Prostate gland (tissue), 2 donors: ENCODE data around the gene NUBPL. TPM values are rescaled to one million over a fixed set of nuclear protein-coding genes. Genes with fewer than 3 reads are reported as not detected.
"Not testable (repeated sequence)": the region's sequence is repeated elsewhere in the genome, so short reads cannot be mapped to it uniquely, and the experiment has no call there.

Source experiments
- DNase-seq: peaks from one replicate; pipeline ENCODE4 v3.0.0-alpha.2; 2019; ENCODE audit warnings: low spot score
- H3K27ac ChIP-seq, 2 donors: fragments of 200-600 bp; sonication (generic); 2 replicates each; pipeline ENCODE4 v1.5.1; 2017 to 2019
- H3K27me3 ChIP-seq: fragments of 200-600 bp; sonication (generic); replicated peaks from 2 replicates; pipeline ENCODE4 v1.5.1; 2019; ENCODE audit not compliant: insufficient read depth
- H3K36me3 ChIP-seq, 2 donors: fragments of 200-600 bp; sonication (generic); 1 replicate in 1 of 2; 2 replicates in 1 of 2; pipeline versions ENCODE4 v1.5.1 to v1.8.1; 2017 to 2019
- H3K4me1 ChIP-seq: fragments of 200-600 bp; sonication (generic); replicated peaks from 2 replicates; pipeline ENCODE4 v1.5.1; 2019
- H3K4me3 ChIP-seq, 2 donors: fragments of 200-600 bp; sonication (generic); 2 replicates each; pipeline ENCODE4 v1.5.1; 2017 to 2019
- H3K9me3 ChIP-seq: fragments of 200-600 bp; sonication (generic); 2 replicates; pipeline ENCODE4 v1.5.1; 2017
- CTCF ChIP-seq, 4 experiments: fragments of 200-600 bp in 2 of 4; fragments of 450-650 bp in 2 of 4; sonication (generic) in 2 of 4; IDR thresholded peaks; 1 replicate in 3 of 4; 2 replicates in 1 of 4; pipeline ENCODE4 v1.5.1; 2016 to 2019; ENCODE audit warnings: antibody characterized with exemption in 4 of 4, mild to moderate bottlenecking in 2 of 4, moderate library complexity in 2 of 4
- POLR2A ChIP-seq: fragments of 450-650 bp; IDR thresholded peaks from one replicate; pipeline ENCODE4 v1.6.1; 2016; ENCODE audit warnings: antibody characterized with exemption, mild to moderate bottlenecking
- POLR2AphosphoS5 ChIP-seq: sonication (generic); formaldehyde crosslinking; IDR thresholded peaks from one replicate; pipeline ENCODE4 v1.6.1; 2017; ENCODE audit warnings: antibody characterized with exemption
- WGBS: methylation state at CpG from one replicate; pipeline ENCODE4 v1.1.5; 2018; 5-methylcytosine and 5-hydroxymethylcytosine counted together
- intact Hi-C: fragments of 100-400 bp; cut with DNase I; formaldehyde crosslinking; loops from one replicate; pipeline ENCODE4 v1.14.2; 2022
- total RNA-seq, 2 donors: library from RNA; depleted of rRNA; stranded (reverse); fragments of >200 nt; gene quantifications; one replicate each; pipeline ENCODE4 v1.1.0, GENCODE V29; 2016

Gene NUBPL
- total RNA-seq, 2 donors from 2014 or later, result 6.5 to 12.1 TPM

- Histone ChIP-seq H3K4me1 (no peaks in the 10 kb centered on the region), H3K9me3 (no peaks in the 10 kb centered on the region), H3K27ac (no peak overlapping the region), H3K4me3 (no peak overlapping the region), H3K27me3 (no peaks in the 10 kb centered on the region), H3K36me3 (no peaks in the 10 kb centered on the region)
- DNase-seq, result no peak
- intact Hi-C loops, result no loop called here
- WGBS, result 81% methylated on average over 7 of the region's 7 CpGs
- TF ChIP-seq POLR2A, result no peak
- TF ChIP-seq POLR2AphosphoS5, result no peak
- TF ChIP-seq CTCF (IDR thresholded peaks at IDR 0.05), result no peak
Measured at GRCh38 chr14:31884776-31885379, 323.7 kb downstream of the NUBPL start.

- no peaks in the 10 kb centered on the region for H3K9me3 ChIP-seq
- TF ChIP-seq POLR2A (no peak), POLR2AphosphoS5 (no peak)
- no peak for DNase-seq
- no peaks in the 10 kb centered on the region for H3K36me3 ChIP-seq
- intact Hi-C loops, result no loop called here
- no peak overlapping the region for H3K4me3 ChIP-seq
- H3K27ac ChIP-seq, result no peak overlapping the region
- WGBS, result 79% methylated on average over 3 of the region's 3 CpGs
- H3K27me3 ChIP-seq, result no peaks in the 10 kb centered on the region
- H3K4me1 ChIP-seq, result no peaks in the 10 kb centered on the region
Measured at GRCh38 chr14:31886156-31886835, 325.1 kb downstream of the NUBPL start.

GRCh38 chr14:31887929-31888580 lies 326.9 kb downstream of the NUBPL start:
- Histone ChIP-seq H3K4me3 (no peak overlapping the region), H3K9me3 (no peaks in the 10 kb centered on the region), H3K4me1 (no peaks in the 10 kb centered on the region), H3K27ac (no peak overlapping the region), H3K36me3 (no peaks in the 10 kb centered on the region), H3K27me3 (no peaks in the 10 kb centered on the region)
- TF ChIP-seq POLR2AphosphoS5 (no peak), CTCF (IDR thresholded peaks at IDR 0.05) (no peak), POLR2A (no peak)
- intact Hi-C loops, result no loop called here
- 94% methylated on average over 4 of the region's 4 CpGs for WGBS
- DNase-seq, result no peak

- intact Hi-C loops, result no loop called here
- TF ChIP-seq POLR2A (no peak), POLR2AphosphoS5 (no peak), CTCF (IDR thresholded peaks at IDR 0.05) (no peak)
Measured at GRCh38 chr14:31889297-31889696, 328.1 kb downstream of the NUBPL start.

GRCh38 chr14:31890202-31890601 lies 329.0 kb downstream of the NUBPL start:
- H3K36me3 ChIP-seq, intact Hi-C loops, H3K4me3 ChIP-seq, H3K9me3 ChIP-seq, H3K4me1 ChIP-seq, H3K27ac ChIP-seq, H3K27me3 ChIP-seq, DNase-seq: not testable (repeated sequence)
- 90% methylated on average over 4 of the region's 4 CpGs for WGBS

More at GRCh38 chr14:31889297-31889696, 328.1 kb downstream of the NUBPL start:
- 82% methylated on average over 2 of the region's 2 CpGs for WGBS
- H3K9me3 ChIP-seq, result no peaks in the 10 kb centered on the region
- no peak overlapping the region for H3K4me3 ChIP-seq
- no peaks in the 10 kb centered on the region for H3K27me3 ChIP-seq
- H3K27ac ChIP-seq, result no peak overlapping the region
- no peaks in the 10 kb centered on the region for H3K4me1 ChIP-seq
- DNase-seq, result no peak
- H3K36me3 ChIP-seq, result no peaks in the 10 kb centered on the region
